ENCODE data around the gene NLGN1. TPM values are rescaled to one million over a fixed set of nuclear protein-coding genes. Genes with fewer than 3 reads are reported as not detected.

NLGN1 gene
- total and polyA plus RNA-seq, 2 of the 13 experiments (the other 11 are each of a cell fraction or from before 2014, with no cell fraction given) = not detected

GRCh38 chr3:173826901-173827609 lies 429.5 kb downstream of the NLGN1 start (continued):
- TF ChIP-seq ASH2L (IDR thresholded peaks at IDR 0.05; ENCODE audit: insufficient read length, low read depth, low read length) = no peak
- TF ChIP-seq ZNF747 (CRISPR knock-in tag; IDR thresholded peaks at IDR 0.05; ENCODE audit: borderline replicate concordance) = no peak
- TF ChIP-seq SP2 (CRISPR knock-in tag; IDR thresholded peaks at IDR 0.05) = no peak
- TF ChIP-seq ZBTB1 (CRISPR knock-in tag; IDR thresholded peaks at IDR 0.05; ENCODE audit: borderline replicate concordance) = no peak
- TF ChIP-seq RFX3 (CRISPR knock-in tag; IDR thresholded peaks at IDR 0.05) = no peak
- TF ChIP-seq XBP1 (CRISPR knock-in tag; IDR thresholded peaks at IDR 0.05) = no peak
- TF ChIP-seq ONECUT2 (CRISPR knock-in tag; IDR thresholded peaks at IDR 0.05) = no peak
- TF ChIP-seq IRF2 (CRISPR knock-in tag; IDR thresholded peaks at IDR 0.05) = no peak
- TF ChIP-seq ZNF652 (CRISPR knock-in tag; IDR thresholded peaks at IDR 0.05; ENCODE audit: borderline replicate concordance, low read depth) = no peak
- TF ChIP-seq ZNF567 (CRISPR knock-in tag; IDR thresholded peaks at IDR 0.05; ENCODE audit: borderline replicate concordance) = no peak

DNA sequence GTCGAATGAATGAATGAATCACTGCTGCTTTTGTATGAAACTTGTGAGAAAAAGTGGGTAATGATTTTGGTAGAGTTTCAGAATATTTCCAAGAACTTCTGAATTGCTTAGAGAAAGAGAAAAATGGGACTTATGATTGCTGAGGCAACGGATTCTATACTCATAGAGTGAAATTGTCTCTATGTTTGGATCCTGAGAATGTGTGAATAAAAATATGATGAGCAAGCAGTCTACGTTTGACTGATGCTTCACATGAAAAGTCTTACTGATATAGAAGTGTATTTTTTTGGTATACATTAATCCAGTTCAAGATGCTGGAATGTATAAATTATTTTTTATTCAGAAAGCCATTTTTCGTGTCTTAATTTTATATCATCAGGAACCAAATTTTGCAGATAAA lies 441.1 kb downstream of the NLGN1 start:
- POLR2A ChIA-PET = no interaction called here
- Histone ChIP-seq H3K9me3 (ENCODE audit: low read length) (no peaks in the 10 kb centered on the region), H3K4me1 (ENCODE audit: insufficient read depth, low read length) (no peaks in the 10 kb centered on the region), H3K27ac (ENCODE audit: extremely low read length, insufficient read depth, low read length) (no peak overlapping the region), H3K9ac (ENCODE audit: insufficient read depth, low read depth, low read length) (no peak overlapping the region), H3K4me2 (ENCODE audit: low read depth, low read length) (no peak overlapping the region), H2AFZ (ENCODE audit: low read length) (no peak overlapping the region), H3K79me2 (ENCODE audit: insufficient read depth, low read length) (no peaks in the 10 kb centered on the region), H3K4me3 (replicated peaks in 1 of 3; ENCODE audit: insufficient read depth in 1 of 3, low read depth in 2 of 3, low read length in 3 of 3) (no peak overlapping the region), H4K20me1 (ENCODE audit: insufficient read depth, low read length) (no peaks in the 10 kb centered on the region), H3K36me3 (replicated peaks in 1 of 2; ENCODE audit: control insufficient read depth in 1 of 2, insufficient read depth in 2 of 2, low read length in 2 of 2) (no peaks in the 10 kb centered on the region), H3K27me3 (ENCODE audit: control insufficient read depth in 1 of 2, insufficient read depth in 2 of 2, low read length in 2 of 2) (no peaks in the 10 kb centered on the region)
- WGBS (ENCODE audit: low lambda C conversion rate) = 1% methylated on average over 4 of the region's 4 CpGs
- BruUV-seq (replicated peaks) = no TSS peak
- no peak for DNase-seq (ENCODE audit: low spot score)
- intact Hi-C loops (cut with micrococcal nuclease; ENCODE audit: unreplicated experiment) = no loop called here
- no peak for TF ChIP-seq HMG20B (CRISPR knock-in tag; conservative IDR thresholded peaks at IDR 0.05)
- peak; percentile 36; the same call in 1 of the 2 replicates for TF ChIP-seq MAFF (IDR thresholded peaks at IDR 0.05; ENCODE audit: low read depth, low read length)
- no peak for TF ChIP-seq ZSCAN21 (CRISPR knock-in tag; IDR thresholded peaks at IDR 0.05; ENCODE audit: borderline replicate concordance)
- no peak for TF ChIP-seq KDM5B (CRISPR knock-in tag; IDR thresholded peaks at IDR 0.05; ENCODE audit: borderline replicate concordance)
- TF ChIP-seq SMYD3 (CRISPR knock-in tag; IDR thresholded peaks at IDR 0.05) = no peak
- TF ChIP-seq MAFK (conservative IDR thresholded peaks at IDR 0.05 in 1 of 2, IDR thresholded peaks at IDR 0.05 in 1 of 2; ENCODE audit: low read length in 2 of 2) = peak; percentile 46 to 76
- in situ Hi-C loops (cut with HindIII; ENCODE audit: extremely low pct_ligation_motif_present, low pct_unique_long_range_greater_than_20kb) = no loop called here
- CTCF ChIA-PET (ENCODE audit: low intra/inter-chr PET ratio, low total read pairs) = no interaction called here
- no peak for FAIRE-seq
- no peak for ATAC-seq
